Activated CD4-positive, alpha-beta T cell treated with anti-CD3 and anti-CD28 coated beads for 36 hours (primary cell): ENCODE measurements around the gene MSI2. TPM values are rescaled to one million over a fixed set of nuclear protein-coding genes. Genes with fewer than 3 reads are reported as not detected.

Experiments used
- ATAC-seq: fragments of 200-7000 bp; cut with Tn5 transposase; one replicate; pipeline ENCODE4 v1.10.0; 2021; ENCODE audit warnings: mild to moderate bottlenecking, moderate library complexity
- CTCF ChIA-PET: fragments of 350-600 bp; sonication (Branson Sonifier 250); formaldehyde crosslinking; loops from one replicate; lab custom pipeline; 2021; ENCODE audit warnings: antibody characterized with exemption; lab: Charles Lee
- POLR2A ChIA-PET: fragments of 350-600 bp; sonication (Branson Sonifier 250); formaldehyde crosslinking; loops from one replicate; lab custom pipeline; 2021; ENCODE audit warnings: antibody characterized with exemption, inconsistent platforms; lab: Charles Lee
- DNase-seq: peaks from one replicate; pipeline ENCODE4 v3.0.0-alpha.2; 2020
- H3K27ac Mint-ChIP-seq: one replicate; pipeline ENCODE4 v1.8.0; 2021; ENCODE audit warnings: mixed read lengths
- H3K27me3 Mint-ChIP-seq: one replicate; pipeline ENCODE4 v1.8.0; 2021; ENCODE audit warnings: mixed read lengths
- H3K36me3 Mint-ChIP-seq: one replicate; pipeline ENCODE4 v1.8.0; 2021; ENCODE audit warnings: low read depth, mixed read lengths
- H3K4me1 Mint-ChIP-seq: one replicate; pipeline ENCODE4 v1.8.0; 2021; ENCODE audit warnings: mixed read lengths
- H3K4me3 Mint-ChIP-seq: one replicate; pipeline ENCODE4 v1.8.0; 2021; ENCODE audit warnings: mild to moderate bottlenecking, moderate library complexity, mixed read lengths
- H3K9me3 Mint-ChIP-seq: one replicate; pipeline ENCODE4 v1.8.0; 2021; ENCODE audit warnings: low read depth, mixed read lengths
- intact Hi-C, 2 experiments: fragments of 100-400 bp; cut with DNase I in 1 of 2; cut with micrococcal nuclease in 1 of 2; formaldehyde crosslinking; loops; one replicate each; pipeline versions ENCODE4 v1.14.2 to v1.15.1; 2022 to 2024; cut with DNase I, micrococcal nuclease
- total RNA-seq, 2 experiments: library from RNA; stranded (reverse); gene quantifications; one replicate each; pipeline ENCODE4 v1.2.3, GENCODE V29; 2021

MSI2 gene
- total RNA-seq, 2 experiments from 2014 or later: 55.3 to 57.2 TPM

GRCh38 chr17:57279432-57279831 is 23.1 kb downstream of the MSI2 start:
- peaks cover 46% of the 10 kb centered on the region for H3K36me3 Mint-ChIP-seq

DNA sequence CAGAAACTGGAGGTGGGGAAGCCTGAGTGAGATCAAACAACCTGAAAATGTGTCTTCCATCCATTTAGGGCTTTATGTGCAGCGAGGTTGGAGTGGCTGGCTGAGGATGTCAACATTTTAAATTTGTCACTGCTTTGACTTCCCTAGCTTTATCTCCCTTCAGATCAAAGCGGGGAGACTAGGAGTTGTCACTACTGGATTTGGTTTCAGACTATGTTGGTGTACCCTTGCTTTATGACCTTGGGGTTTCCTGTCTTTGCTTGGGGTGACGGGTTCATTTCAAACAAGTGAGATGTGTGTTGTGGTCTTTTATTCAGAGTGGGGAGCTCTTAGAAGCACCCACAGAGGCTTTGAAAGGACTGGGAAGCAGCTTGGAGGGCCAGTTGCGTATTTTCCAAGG is 25.6 kb downstream of the MSI2 start:
- intact Hi-C loops: no loop called here
- Mint-ChIP-seq H3K36me3 (peaks cover 39% of the 10 kb centered on the region), H3K4me1 (peaks cover 77% of the 10 kb centered on the region), H3K27me3 (no peaks in the 10 kb centered on the region), H3K27ac (peak overlapping the region; percentile 55), H3K4me3 (no peak overlapping the region), H3K9me3 (no peaks in the 10 kb centered on the region)
- CTCF ChIA-PET: interaction anchor here (0.7 to 1.3 kb wide), 3 partner anchors 9 to 390 kb away, joined by 3 to 4 read pairs (median 4); no protein-coding TSS in a partner anchor
- ATAC-seq (peak; percentile 46), DNase-seq (no peak)
- POLR2A ChIA-PET: interaction anchor here (0.6 kb wide), 1 partner anchor 107 kb away, joined by 3 read pairs; no protein-coding TSS in a partner anchor

More at GRCh38 chr17:57279432-57279831, 23.1 kb downstream of the MSI2 start:
- ATAC-seq: no peak
- Mint-ChIP-seq H3K9me3 (no peaks in the 10 kb centered on the region), H3K27me3 (no peaks in the 10 kb centered on the region), H3K4me3 (no peak overlapping the region), H3K4me1 (peaks cover 76% of the 10 kb centered on the region), H3K27ac (no peak overlapping the region)
- no peak for DNase-seq
- ChIA-PET CTCF (interaction anchor here (0.9 to 3.2 kb wide), 2 partner anchors 36 to 504 kb away, joined by 3 to 11 read pairs; no protein-coding TSS in a partner anchor), POLR2A (interaction anchor here (0.6 kb wide), 1 partner anchor 1454 kb away, joined by 3 read pairs; no protein-coding TSS in a partner anchor)
- intact Hi-C loops: no loop called here

DNA sequence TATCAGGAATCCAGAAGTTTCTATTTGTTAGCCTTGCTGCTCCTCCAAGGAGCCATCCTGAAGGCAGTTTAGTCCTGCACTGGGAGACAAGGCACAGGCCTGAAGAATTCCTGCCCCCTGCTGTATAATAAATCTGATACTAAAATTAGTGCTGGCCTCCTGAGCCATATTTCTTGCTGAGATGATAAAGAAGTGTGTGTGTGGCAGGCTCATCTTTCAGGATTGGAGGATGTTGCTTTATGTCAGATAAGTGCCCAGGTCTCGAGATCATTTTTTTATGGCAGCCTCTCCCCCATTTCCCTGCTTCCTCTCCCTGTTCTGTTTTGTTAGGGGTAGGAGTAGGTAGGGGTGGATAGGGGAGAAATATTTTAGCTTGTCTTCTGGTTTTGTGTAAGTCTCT is 26.0 kb downstream of the MSI2 start:
- ATAC-seq (no peak), DNase-seq (no peak)
- no peak overlapping the region for H3K4me3 Mint-ChIP-seq
- ChIA-PET CTCF (interaction anchor here (1.3 kb wide), 1 partner anchor 25 kb away, joined by 3 read pairs; no protein-coding TSS in a partner anchor), POLR2A (interaction anchor here (0.6 kb wide), 1 partner anchor 106 kb away, joined by 3 read pairs; no protein-coding TSS in a partner anchor)
- no peaks in the 10 kb centered on the region for H3K27me3 Mint-ChIP-seq
- H3K27ac Mint-ChIP-seq: no peak overlapping the region
- H3K4me1 Mint-ChIP-seq: peaks cover 76% of the 10 kb centered on the region
- H3K9me3 Mint-ChIP-seq: no peaks in the 10 kb centered on the region
- intact Hi-C loops: no loop called here
- H3K36me3 Mint-ChIP-seq: peaks cover 39% of the 10 kb centered on the region

GRCh38 chr17:57283203-57283971 is 27.1 kb downstream of the MSI2 start:
- H3K27ac Mint-ChIP-seq: no peak overlapping the region
- H3K27me3 Mint-ChIP-seq: no peaks in the 10 kb centered on the region
- H3K9me3 Mint-ChIP-seq: no peaks in the 10 kb centered on the region
- no peak overlapping the region for H3K4me3 Mint-ChIP-seq
- intact Hi-C loops: no loop called here
- peaks cover 72% of the 10 kb centered on the region for H3K4me1 Mint-ChIP-seq
- DNase-seq: no peak
- peaks cover 36% of the 10 kb centered on the region for H3K36me3 Mint-ChIP-seq
- ChIA-PET POLR2A (no interaction called here), CTCF (no interaction called here)
- no peak for ATAC-seq

DNA sequence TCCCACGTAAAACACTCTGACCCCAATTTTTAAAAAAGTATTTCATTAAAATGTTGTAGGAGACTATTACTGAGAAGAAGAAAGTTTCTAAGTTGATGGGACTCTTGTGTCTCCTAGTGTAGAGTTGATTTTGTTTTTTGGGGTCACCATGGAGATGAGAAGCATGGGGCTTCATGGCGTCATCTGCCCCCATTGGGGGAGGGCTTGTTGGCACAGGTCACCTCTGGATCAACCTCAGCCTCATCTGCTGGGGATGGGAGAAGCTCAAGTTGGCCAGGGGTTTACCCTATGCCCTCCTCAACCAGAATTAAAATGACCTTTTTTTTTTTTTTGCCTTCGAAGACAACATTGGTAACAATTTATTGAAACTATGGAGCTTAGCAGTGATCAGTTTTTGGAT is 28.3 kb downstream of the MSI2 start:
- ATAC-seq (peak; percentile 27), DNase-seq (peak; percentile 30)
- CTCF ChIA-PET: interaction anchor here (1.4 to 2.3 kb wide), 2 partner anchors 27 to 41 kb away, joined by 6 to 7 read pairs; no protein-coding TSS in a partner anchor
- H3K4me3 Mint-ChIP-seq: peak overlapping the region; percentile 54
- intact Hi-C loops: loop anchor here in 1 of 2 experiments (2.0 kb wide), 1 partner anchor 28 kb away; the partner anchor contains the start of gene MSI2
- no peaks in the 10 kb centered on the region for H3K27me3 Mint-ChIP-seq
- H3K9me3 Mint-ChIP-seq: no peaks in the 10 kb centered on the region
- peak overlapping the region; percentile 72 for H3K27ac Mint-ChIP-seq
- peaks cover 32% of the 10 kb centered on the region for H3K36me3 Mint-ChIP-seq
- H3K4me1 Mint-ChIP-seq: peaks cover 62% of the 10 kb centered on the region
- POLR2A ChIA-PET: no interaction called here

GRCh38 chr17:57284984-57285646 is 28.8 kb downstream of the MSI2 start:
- peaks cover 29% of the 10 kb centered on the region for H3K36me3 Mint-ChIP-seq
- H3K27me3 Mint-ChIP-seq: no peaks in the 10 kb centered on the region
- no peaks in the 10 kb centered on the region for H3K9me3 Mint-ChIP-seq
- ChIA-PET CTCF (interaction anchor here (0.6 to 2.3 kb wide), 5 partner anchors 28 to 402 kb away, joined by 3 to 7 read pairs (median 3); no protein-coding TSS in a partner anchor), POLR2A (no interaction called here)
- DNase-seq: peak; percentile 77
- peak overlapping the region; percentile 72 for H3K27ac Mint-ChIP-seq
- intact Hi-C loops: loop anchor here in 1 of 2 experiments (2.0 kb wide), 1 partner anchor 28 kb away; the partner anchor contains the start of gene MSI2
- H3K4me3 Mint-ChIP-seq: peak overlapping the region; percentile 54
- peak; percentile 65 for ATAC-seq
- H3K4me1 Mint-ChIP-seq: peaks cover 59% of the 10 kb centered on the region

DNA sequence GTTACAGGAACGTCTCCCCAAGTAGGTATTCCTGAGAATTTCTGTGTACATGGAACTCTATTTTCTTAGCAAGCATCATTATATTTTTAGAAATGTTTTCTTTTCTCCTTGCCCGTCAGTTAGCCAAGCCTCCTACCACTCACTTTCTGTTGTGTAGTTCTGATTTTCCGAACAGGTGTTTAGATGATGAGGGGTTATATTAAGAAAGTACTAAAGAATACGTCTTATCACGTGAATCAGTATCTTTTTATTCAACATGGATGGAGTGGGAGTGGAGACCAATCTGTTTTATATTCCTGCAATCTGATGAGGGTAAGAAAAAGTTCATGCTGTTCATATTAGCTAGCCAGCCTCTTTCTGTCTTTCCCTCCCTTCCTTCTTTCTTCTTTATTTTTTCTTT is 29.4 kb downstream of the MSI2 start:
- ChIA-PET POLR2A (no interaction called here), CTCF (interaction anchor here (0.6 to 2.3 kb wide), 7 partner anchors 12 to 401 kb away, joined by 3 to 7 read pairs (median 3); no protein-coding TSS in a partner anchor)
- intact Hi-C loops: loop anchor here in 1 of 2 experiments (2.0 kb wide), 1 partner anchor 29 kb away; the partner anchor contains the start of gene MSI2
- Mint-ChIP-seq H3K27ac (peak overlapping the region; percentile 72), H3K4me1 (peaks cover 56% of the 10 kb centered on the region), H3K4me3 (peak overlapping the region; percentile 54), H3K27me3 (no peaks in the 10 kb centered on the region), H3K9me3 (no peaks in the 10 kb centered on the region), H3K36me3 (peaks cover 27% of the 10 kb centered on the region)
- ATAC-seq (no peak), DNase-seq (no peak)

DNA sequence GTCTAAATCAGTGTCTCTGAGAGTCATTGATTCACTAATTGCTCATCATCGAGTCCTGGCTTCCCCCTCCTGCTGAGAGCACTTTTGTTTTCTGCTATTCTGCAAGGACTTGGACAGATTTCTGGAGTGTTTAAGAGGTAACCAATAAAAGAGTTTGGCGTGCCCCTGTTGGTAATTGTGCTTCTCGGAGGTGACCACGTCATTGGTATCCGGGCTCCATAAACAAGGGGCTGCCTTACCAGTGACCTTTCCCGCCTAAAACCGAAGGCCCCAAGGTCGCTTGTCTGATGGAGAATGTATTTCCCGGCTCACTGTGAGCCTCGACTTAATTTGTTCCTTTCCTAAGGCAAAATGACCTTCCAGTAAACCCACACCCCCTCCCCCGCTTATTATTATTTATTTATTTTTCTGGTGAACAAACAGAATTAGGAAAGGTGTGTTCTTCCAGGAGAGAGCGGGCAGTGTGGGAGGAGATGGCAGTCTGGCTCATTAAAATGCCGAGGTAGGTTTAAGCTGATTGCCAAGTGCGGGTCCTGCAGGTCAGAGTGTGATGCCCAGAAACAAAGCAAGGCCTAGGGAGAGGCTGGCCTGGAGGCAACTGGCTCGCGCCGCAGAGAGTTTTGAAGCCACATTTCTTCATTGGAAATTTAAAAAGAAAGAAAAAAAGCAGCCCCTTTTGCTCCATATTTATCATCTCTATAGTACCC is 30.2 kb downstream of the MSI2 start:
- Mint-ChIP-seq H3K27me3 (no peaks in the 10 kb centered on the region), H3K4me1 (peaks cover 47% of the 10 kb centered on the region), H3K4me3 (no peak overlapping the region), H3K9me3 (no peaks in the 10 kb centered on the region), H3K36me3 (peaks cover 20% of the 10 kb centered on the region), H3K27ac (no peak overlapping the region)
- DNase-seq (no peak), ATAC-seq (no peak)
- ChIA-PET POLR2A (no interaction called here), CTCF (interaction anchor here (0.7 to 2.3 kb wide), 4 partner anchors 13 to 271 kb away, joined by 3 to 7 read pairs (median 4); no protein-coding TSS in a partner anchor)
- intact Hi-C loops: no loop called here

GRCh38 chr17:57288040-57288772 is 31.9 kb downstream of the MSI2 start:
- DNase-seq (no peak), ATAC-seq (no peak)
- H3K27me3 Mint-ChIP-seq: no peaks in the 10 kb centered on the region
- H3K36me3 Mint-ChIP-seq: peaks cover 11% of the 10 kb centered on the region
- H3K4me3 Mint-ChIP-seq: no peak overlapping the region
- intact Hi-C loops: no loop called here
- ChIA-PET POLR2A (no interaction called here), CTCF (interaction anchor here (0.7 to 0.8 kb wide), 2 partner anchors 218 to 282 kb away, joined by 3 to 5 read pairs; no protein-coding TSS in a partner anchor)
- H3K9me3 Mint-ChIP-seq: no peaks in the 10 kb centered on the region
- H3K4me1 Mint-ChIP-seq: peaks cover 38% of the 10 kb centered on the region
- no peak overlapping the region for H3K27ac Mint-ChIP-seq

DNA sequence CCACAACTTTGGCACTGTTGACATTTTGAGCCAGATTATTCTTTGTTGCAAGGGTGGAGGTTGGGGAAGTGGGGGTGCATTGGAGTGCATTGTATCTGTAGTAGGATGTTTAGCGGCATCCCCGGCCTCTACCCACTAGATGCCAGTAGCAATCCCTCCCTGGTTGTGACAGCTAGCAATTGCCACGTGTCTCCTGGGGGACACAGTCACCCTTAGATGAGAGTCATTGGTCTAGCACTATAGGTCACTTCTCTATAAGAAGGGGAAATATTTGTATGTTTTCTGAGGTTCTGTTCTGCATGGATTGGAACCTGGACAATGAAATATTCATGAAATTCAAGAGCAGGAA is 32.4 kb downstream of the MSI2 start:
- H3K36me3 Mint-ChIP-seq: peaks cover 6% of the 10 kb centered on the region
- H3K27ac Mint-ChIP-seq: no peak overlapping the region
- no peaks in the 10 kb centered on the region for H3K9me3 Mint-ChIP-seq
- intact Hi-C loops: no loop called here
- no peak for DNase-seq
- no peak for ATAC-seq
- no peaks in the 10 kb centered on the region for H3K27me3 Mint-ChIP-seq
- ChIA-PET POLR2A (no interaction called here), CTCF (interaction anchor here (0.6 to 0.8 kb wide), 2 partner anchors 204 to 282 kb away, joined by 3 read pairs; no protein-coding TSS in a partner anchor)
- no peak overlapping the region for H3K4me3 Mint-ChIP-seq
- peaks cover 32% of the 10 kb centered on the region for H3K4me1 Mint-ChIP-seq
